ENCODE measurements around the gene TMEM52. TPM values are rescaled to one million over a fixed set of nuclear protein-coding genes. Genes with fewer than 3 reads are reported as not detected.

The TMEM52 gene
- total RNA-seq, 1 experiment from 2014 or later: 9.6 TPM

DNA sequence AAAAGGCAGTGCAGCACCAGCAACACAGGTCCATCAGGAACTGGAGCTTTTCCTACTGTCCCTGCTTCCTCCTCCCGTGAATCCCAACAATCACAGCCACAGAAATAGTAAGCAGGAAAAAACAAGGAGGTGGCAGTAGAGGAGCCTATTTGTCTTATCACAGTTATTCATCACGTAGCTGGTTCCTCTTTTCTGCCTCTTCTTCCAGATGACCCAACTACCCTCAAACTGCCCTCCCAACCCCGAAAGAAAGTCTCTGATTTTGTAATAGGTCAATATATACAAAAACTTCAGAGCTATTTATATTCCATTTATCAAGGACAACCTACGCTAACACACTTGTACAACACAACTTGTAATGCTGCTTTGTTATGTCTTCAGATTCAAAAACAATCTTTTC is 49.6 kb downstream of the TMEM52 start:
- Histone ChIP-seq H3K79me2 (ENCODE audit: insufficient read depth, low read length) (peaks cover 73% of the 10 kb centered on the region), H2BK5ac (ENCODE audit: insufficient read length, low read length) (no peak overlapping the region), H3K4ac (ENCODE audit: low read depth, low read length) (no peak overlapping the region), H3K79me1 (ENCODE audit: insufficient read depth, low read depth, low read length, poor library complexity, severe bottlenecking) (peaks cover 8% of the 10 kb centered on the region), H3T11ph (ENCODE audit: low read length) (no peak overlapping the region), H3K9ac (ENCODE audit: extremely low read depth, insufficient read length, low read length) (no peak overlapping the region), H3K14ac (ENCODE audit: insufficient read depth, low read length) (no peak overlapping the region), H3K18ac (ENCODE audit: insufficient read length, low read depth, low read length) (no peak overlapping the region), H3K56ac (ENCODE audit: insufficient read length, low read depth, low read length) (no peak overlapping the region), H3K4me1 (ENCODE audit: insufficient read depth, low read length) (no peaks in the 10 kb centered on the region), H2AK5ac (ENCODE audit: insufficient read length, low read length) (no peak overlapping the region), H2BK12ac (ENCODE audit: insufficient read length, low read depth, low read length) (no peak overlapping the region), H3K23ac (ENCODE audit: insufficient read length, low read depth, low read length) (no peak overlapping the region), H4K5ac (ENCODE audit: insufficient read length, low read depth, low read length) (no peak overlapping the region), H3K27ac (ENCODE audit: insufficient read length, low read depth, low read length) (no peak overlapping the region), H4K20me1 (ENCODE audit: control insufficient read depth, insufficient read depth, insufficient read length) (no peaks in the 10 kb centered on the region), H2BK15ac (ENCODE audit: low read depth, low read length) (no peak overlapping the region), H3K23me2 (ENCODE audit: insufficient read length, low read depth, low read length, poor library complexity, severe bottlenecking) (no peaks in the 10 kb centered on the region), H3K27me3 (ENCODE audit: insufficient read depth, low read length) (no peaks in the 10 kb centered on the region), H2BK20ac (ENCODE audit: low read depth, low read length, poor library complexity, severe bottlenecking) (no peak overlapping the region), H3K9me3 (ENCODE audit: control insufficient read depth, low read depth, low read length) (no peaks in the 10 kb centered on the region), H4K91ac (ENCODE audit: insufficient read length, low read depth, low read length) (no peak overlapping the region), H4K8ac (replicated peaks; ENCODE audit: insufficient read length, low read depth, low read length) (no peak overlapping the region), H2AFZ (ENCODE audit: low read length) (no peak overlapping the region), H3K4me2 (ENCODE audit: insufficient read depth, insufficient read length, low read length) (no peak overlapping the region), H2BK120ac (ENCODE audit: low read depth, low read length, poor library complexity, severe bottlenecking) (no peak overlapping the region)
- TF ChIP-seq, protein P1, sequence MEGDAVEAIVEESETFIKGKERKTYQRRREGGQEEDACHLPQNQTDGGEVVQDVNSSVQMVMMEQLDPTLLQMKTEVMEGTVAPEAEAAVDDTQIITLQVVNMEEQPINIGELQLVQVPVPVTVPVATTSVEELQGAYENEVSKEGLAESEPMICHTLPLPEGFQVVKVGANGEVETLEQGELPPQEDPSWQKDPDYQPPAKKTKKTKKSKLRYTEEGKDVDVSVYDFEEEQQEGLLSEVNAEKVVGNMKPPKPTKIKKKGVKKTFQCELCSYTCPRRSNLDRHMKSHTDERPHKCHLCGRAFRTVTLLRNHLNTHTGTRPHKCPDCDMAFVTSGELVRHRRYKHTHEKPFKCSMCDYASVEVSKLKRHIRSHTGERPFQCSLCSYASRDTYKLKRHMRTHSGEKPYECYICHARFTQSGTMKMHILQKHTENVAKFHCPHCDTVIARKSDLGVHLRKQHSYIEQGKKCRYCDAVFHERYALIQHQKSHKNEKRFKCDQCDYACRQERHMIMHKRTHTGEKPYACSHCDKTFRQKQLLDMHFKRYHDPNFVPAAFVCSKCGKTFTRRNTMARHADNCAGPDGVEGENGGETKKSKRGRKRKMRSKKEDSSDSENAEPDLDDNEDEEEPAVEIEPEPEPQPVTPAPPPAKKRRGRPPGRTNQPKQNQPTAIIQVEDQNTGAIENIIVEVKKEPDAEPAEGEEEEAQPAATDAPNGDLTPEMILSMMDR (conservative IDR thresholded peaks at IDR 0.05): no peak
- DNase-seq: no peak
- H3K27me3 Mint-ChIP-seq (ENCODE audit: low read depth): no peaks in the 10 kb centered on the region
- peaks cover 17 to 27% of the 10 kb centered on the region in 2 experiments for H3K4me1 Mint-ChIP-seq
- no peak overlapping the region for H3K4me3 Mint-ChIP-seq
- no peaks in the 10 kb centered on the region for H3K9me3 Mint-ChIP-seq
- H3K27ac Mint-ChIP-seq: peak overlapping the region in 2 of 3 experiments; percentile 71; a peak in 2 of 7 replicates
- peaks cover 31 to 50% (median 44%) of the 10 kb centered on the region in 3 experiments for H3K36me3 Mint-ChIP-seq (ENCODE audit: insufficient read depth in 1 of 3, low read depth in 3 of 3)
- no CpG with 5 or more reads among the region's 4 CpGs for WGBS (ENCODE audit: extremely low coverage, insufficient read length, low lambda C conversion rate)

Other genes starting within 250 kb of the TMEM52 start
- 39.6 and 41.7 TPM in 2 replicates for gene SLC35E2B, start 226.5 kb downstream of the TMEM52 start, total RNA-seq (2021)
- 49.5 and 50.1 TPM in 2 replicates for gene CDK11A, start 194.9 kb downstream of the TMEM52 start, total RNA-seq (2021)
- gene NADK, start 140.8 kb downstream of the TMEM52 start, total RNA-seq (2021): 104 and 105 TPM in 2 replicates
- 382 and 400 TPM in 2 replicates for gene GNB1, start 28.2 kb downstream of the TMEM52 start, total RNA-seq (2021)
- 1.4 and 1.7 TPM in 2 replicates for gene CALML6, start 4.0 kb downstream of the TMEM52 start, total RNA-seq (2021)
- gene CFAP74, start 84.5 kb upstream of the TMEM52 start, total RNA-seq (2021): 0.28 and 0.44 TPM in 2 replicates
- 0.59 and 0.83 TPM in 2 replicates for gene GABRD, start 100.1 kb upstream of the TMEM52 start, total RNA-seq (2021)
- 42.0 and 48.4 TPM in 2 replicates for gene PRKCZ, start 131.1 kb upstream of the TMEM52 start, total RNA-seq (2021)

All from H9 (cell line).